WERI-Rb-1 (cell line): Measurements from ENCODE around the gene SVBP.

Source experiments
- DNase-seq: peaks from one replicate; pipeline ENCODE4 v3.0.0-alpha.2; 2020
- H3K27ac ChIP-seq: fragments of 250-450 bp; sonication (Bioruptor Pico); 2 replicates; pipeline ENCODE4 v1.5.1; 2020; ENCODE audit warnings: mild to moderate bottlenecking, moderate library complexity
- H3K27me3 ChIP-seq: fragments of 250-450 bp; sonication (Bioruptor Pico); 2 replicates; pipeline ENCODE4 v1.5.1; 2021; ENCODE audit warnings: mild to moderate bottlenecking, low read depth, moderate library complexity; ENCODE audit not compliant: insufficient read depth, severe bottlenecking
- H3K36me3 ChIP-seq: fragments of 250-450 bp; sonication (Bioruptor Pico); 2 replicates; pipeline ENCODE4 v1.5.1; 2020; ENCODE audit warnings: mild to moderate bottlenecking, moderate library complexity
- H3K4me3 ChIP-seq: 2 replicates; pipeline ENCODE4 v1.5.1; 2011; ENCODE audit warnings: low read depth, mild to moderate bottlenecking, control low read depth, low read length
- H3K9me3 ChIP-seq: fragments of 250-450 bp; sonication (Bioruptor Pico); 2 replicates; pipeline ENCODE4 v1.5.1; 2021; ENCODE audit warnings: mild to moderate bottlenecking, moderate library complexity; ENCODE audit not compliant: severe bottlenecking
- TF ChIP-seq, protein P1 (sequence below): IDR thresholded peaks from 2 replicates; pipeline ENCODE4 v1.5.1; 2011; ENCODE audit warnings: low read depth, mild to moderate bottlenecking, control low read depth, inconsistent platforms, low read length

The SVBP gene

DNA sequence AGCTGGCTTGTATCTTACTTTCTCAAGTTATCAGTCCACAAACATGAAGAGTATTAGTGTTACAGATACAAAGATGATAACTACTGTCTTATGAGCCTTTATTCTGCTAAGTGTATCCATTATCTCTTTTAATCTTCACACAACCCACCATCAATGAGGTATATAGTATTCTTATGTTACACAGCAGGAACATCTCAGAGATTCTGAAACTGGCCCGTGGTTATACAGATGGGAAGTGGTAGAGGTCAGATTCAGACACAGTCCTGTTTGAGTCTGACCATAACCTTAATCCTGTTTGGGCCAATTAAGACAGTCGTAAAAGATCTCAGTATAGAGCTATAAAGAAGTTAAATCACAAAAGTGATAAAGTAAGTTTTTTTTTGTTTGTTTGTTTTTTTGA is 37.5 kb downstream of the SVBP start:
- no peak overlapping the region for H3K4me3 ChIP-seq
- H3K9me3 ChIP-seq: no peaks in the 10 kb centered on the region
- DNase-seq: no peak
- H3K27ac ChIP-seq: no peak overlapping the region
- TF ChIP-seq, protein P1, sequence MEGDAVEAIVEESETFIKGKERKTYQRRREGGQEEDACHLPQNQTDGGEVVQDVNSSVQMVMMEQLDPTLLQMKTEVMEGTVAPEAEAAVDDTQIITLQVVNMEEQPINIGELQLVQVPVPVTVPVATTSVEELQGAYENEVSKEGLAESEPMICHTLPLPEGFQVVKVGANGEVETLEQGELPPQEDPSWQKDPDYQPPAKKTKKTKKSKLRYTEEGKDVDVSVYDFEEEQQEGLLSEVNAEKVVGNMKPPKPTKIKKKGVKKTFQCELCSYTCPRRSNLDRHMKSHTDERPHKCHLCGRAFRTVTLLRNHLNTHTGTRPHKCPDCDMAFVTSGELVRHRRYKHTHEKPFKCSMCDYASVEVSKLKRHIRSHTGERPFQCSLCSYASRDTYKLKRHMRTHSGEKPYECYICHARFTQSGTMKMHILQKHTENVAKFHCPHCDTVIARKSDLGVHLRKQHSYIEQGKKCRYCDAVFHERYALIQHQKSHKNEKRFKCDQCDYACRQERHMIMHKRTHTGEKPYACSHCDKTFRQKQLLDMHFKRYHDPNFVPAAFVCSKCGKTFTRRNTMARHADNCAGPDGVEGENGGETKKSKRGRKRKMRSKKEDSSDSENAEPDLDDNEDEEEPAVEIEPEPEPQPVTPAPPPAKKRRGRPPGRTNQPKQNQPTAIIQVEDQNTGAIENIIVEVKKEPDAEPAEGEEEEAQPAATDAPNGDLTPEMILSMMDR: no peak
- no peaks in the 10 kb centered on the region for H3K27me3 ChIP-seq
- peaks cover 67% of the 10 kb centered on the region for H3K36me3 ChIP-seq

DNA sequence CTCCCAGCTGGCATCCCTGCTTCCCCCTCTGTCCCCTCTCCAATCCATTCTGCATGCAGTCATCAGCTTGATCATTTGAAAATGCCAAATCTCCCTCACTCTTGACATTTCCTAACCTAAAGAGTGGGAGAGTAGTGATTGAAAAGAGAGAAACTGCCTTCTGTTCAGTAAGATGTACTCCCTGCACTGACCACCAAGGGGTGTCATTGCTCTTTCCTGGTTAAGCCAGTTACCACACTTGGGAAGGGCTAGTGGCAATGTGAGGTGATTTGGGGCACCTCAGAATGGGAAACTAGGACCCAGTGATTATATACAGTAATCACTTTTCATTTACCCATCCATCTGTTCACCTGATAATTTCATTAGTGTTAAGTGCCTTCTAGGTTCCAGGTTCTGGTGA is 39.3 kb downstream of the SVBP start:
- peak; percentile 74 for DNase-seq
- H3K36me3 ChIP-seq: peaks cover 76% of the 10 kb centered on the region

DNA sequence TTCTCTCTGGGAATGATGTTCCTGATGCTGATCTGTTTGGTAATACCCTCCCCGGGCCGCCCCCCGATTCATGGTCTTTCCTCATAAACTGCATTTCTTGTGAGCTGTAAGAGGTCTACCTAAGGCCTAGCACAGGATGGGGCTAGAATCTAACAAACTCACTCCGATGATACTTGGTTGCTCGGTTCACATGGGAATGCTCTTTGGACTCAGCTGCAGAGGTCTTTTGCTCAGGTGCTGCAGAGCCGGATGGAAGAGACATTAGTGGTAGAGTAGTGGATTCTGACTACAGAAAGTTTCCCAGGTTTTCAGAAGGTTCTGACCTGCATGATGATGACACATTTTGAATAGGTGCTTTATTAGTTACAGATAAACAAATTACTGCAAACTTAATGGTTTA is 40.7 kb downstream of the SVBP start:
- Histone ChIP-seq H3K27me3 (no peaks in the 10 kb centered on the region), H3K36me3 (peaks cover 76% of the 10 kb centered on the region)

More for the DNA sequence above, 39.3 kb downstream of the SVBP start:
- TF ChIP-seq, protein P1: peak; percentile 90
- no peaks in the 10 kb centered on the region for H3K27me3 ChIP-seq
- peak overlapping the region; percentile 41; the same call in 1 of the 2 replicates for H3K27ac ChIP-seq
- H3K9me3 ChIP-seq: no peaks in the 10 kb centered on the region
- H3K4me3 ChIP-seq: no peak overlapping the region

DNA sequence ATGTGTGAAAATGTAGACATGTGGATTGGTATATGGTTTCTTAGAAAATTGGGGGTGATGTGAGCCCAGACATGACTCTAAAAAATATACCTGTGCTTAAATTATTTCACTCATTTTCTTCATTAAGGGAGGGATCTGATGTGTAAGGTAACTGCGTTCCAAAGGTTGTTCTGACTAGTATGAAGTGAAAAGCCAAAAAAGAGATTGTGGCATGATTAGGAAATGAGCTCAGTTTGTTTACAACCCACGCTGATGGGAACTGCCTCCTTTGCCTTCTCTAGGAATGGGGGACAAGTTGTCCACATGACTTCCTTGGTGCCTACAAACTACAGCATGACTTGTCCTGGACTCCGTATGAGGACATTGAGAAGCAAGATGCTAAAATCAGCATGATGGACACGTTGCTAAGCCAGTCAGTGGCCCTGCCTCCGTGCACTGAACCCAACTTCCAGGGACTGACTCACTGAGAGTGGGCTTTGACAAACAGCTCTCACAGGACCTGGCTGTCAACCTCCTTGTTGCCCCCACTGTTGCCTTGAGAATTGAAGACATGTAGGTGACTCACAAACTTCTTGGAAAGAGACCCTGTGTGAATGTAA is 42.2 kb downstream of the SVBP start:
- H3K27me3 ChIP-seq: no peaks in the 10 kb centered on the region
- H3K36me3 ChIP-seq: peaks cover 76% of the 10 kb centered on the region
- H3K27ac ChIP-seq: no peak overlapping the region
- TF ChIP-seq, protein P1: no peak
- no peaks in the 10 kb centered on the region for H3K9me3 ChIP-seq
- no peak overlapping the region for H3K4me3 ChIP-seq
- no peak for DNase-seq

More for the DNA sequence above, 40.7 kb downstream of the SVBP start:
- Histone ChIP-seq H3K27ac (no peak overlapping the region), H3K4me3 (no peak overlapping the region), H3K9me3 (no peaks in the 10 kb centered on the region)
- DNase-seq: no peak
- TF ChIP-seq, protein P1: no peak

DNA sequence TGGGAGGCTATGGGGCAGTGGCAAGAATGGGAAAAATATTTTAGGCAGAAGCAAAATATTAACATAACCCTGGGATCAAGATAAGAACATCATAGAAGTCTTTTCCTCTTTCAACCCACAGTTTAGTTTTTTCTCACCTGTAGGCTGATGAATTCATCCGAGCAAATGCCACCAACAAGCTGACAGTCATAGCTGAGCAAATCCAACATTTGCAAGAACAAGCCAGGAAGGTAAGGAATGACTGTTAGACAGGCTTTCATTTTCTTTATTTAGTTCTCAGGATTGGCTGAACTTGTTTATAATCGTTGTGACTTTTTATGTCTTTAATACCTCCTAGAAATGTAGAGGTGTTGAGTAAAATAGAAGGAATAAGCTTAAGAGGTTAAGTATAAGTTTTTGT is 43.8 kb downstream of the SVBP start:
- no peak overlapping the region for H3K4me3 ChIP-seq
- H3K36me3 ChIP-seq: peaks cover 75% of the 10 kb centered on the region
- H3K27me3 ChIP-seq: no peaks in the 10 kb centered on the region
- H3K9me3 ChIP-seq: no peaks in the 10 kb centered on the region
- TF ChIP-seq, protein P1: no peak
- no peak for DNase-seq
- no peak overlapping the region for H3K27ac ChIP-seq

DNA sequence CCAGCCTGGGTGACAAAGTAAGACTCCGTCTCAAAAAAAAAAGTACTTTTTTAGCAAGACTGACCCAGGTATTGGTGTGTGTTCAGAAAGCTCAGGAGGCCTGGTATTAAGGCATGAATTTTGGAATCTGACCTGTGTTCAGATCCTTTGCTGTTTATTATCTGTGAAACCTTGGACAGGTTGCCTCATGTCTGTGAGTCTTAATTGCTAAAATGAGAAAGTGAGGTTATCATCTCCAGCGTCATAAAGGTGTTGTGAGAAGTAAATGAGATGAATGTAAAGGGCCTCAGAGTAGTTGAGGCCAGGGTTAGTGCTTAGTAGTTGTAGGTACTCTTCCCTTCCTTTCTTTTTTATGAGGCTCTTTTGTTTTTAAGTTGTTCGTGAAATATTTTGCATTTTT is 47.4 kb downstream of the SVBP start:
- TF ChIP-seq, protein P1: no peak
- no peak overlapping the region for H3K4me3 ChIP-seq
- H3K27me3 ChIP-seq: no peaks in the 10 kb centered on the region

More for the DNA sequence above, 47.4 kb downstream of the SVBP start:
- no peak for DNase-seq
- peaks cover 48% of the 10 kb centered on the region for H3K36me3 ChIP-seq
- H3K9me3 ChIP-seq: no peaks in the 10 kb centered on the region
- H3K27ac ChIP-seq: no peak overlapping the region
